Upper lobe of left lung (tissue), 4 donors: ENCODE data around the gene MAB21L4.

Experiments
- CTCF ChIP-seq, 6 experiments: fragments of 450-650 bp in 4 of 6; fragments of 200-600 bp in 2 of 6; sonication (generic) in 2 of 6; IDR thresholded peaks; one replicate each; pipeline ENCODE4 v1.5.1; 2016 to 2019; ENCODE audit warnings: antibody characterized with exemption in 6 of 6
- POLR2AphosphoS5 ChIP-seq, 2 donors: sonication (generic); formaldehyde crosslinking; IDR thresholded peaks; one replicate each; pipeline ENCODE4 v1.5.1; 2017; ENCODE audit warnings: antibody characterized with exemption in 2 of 2

DNA sequence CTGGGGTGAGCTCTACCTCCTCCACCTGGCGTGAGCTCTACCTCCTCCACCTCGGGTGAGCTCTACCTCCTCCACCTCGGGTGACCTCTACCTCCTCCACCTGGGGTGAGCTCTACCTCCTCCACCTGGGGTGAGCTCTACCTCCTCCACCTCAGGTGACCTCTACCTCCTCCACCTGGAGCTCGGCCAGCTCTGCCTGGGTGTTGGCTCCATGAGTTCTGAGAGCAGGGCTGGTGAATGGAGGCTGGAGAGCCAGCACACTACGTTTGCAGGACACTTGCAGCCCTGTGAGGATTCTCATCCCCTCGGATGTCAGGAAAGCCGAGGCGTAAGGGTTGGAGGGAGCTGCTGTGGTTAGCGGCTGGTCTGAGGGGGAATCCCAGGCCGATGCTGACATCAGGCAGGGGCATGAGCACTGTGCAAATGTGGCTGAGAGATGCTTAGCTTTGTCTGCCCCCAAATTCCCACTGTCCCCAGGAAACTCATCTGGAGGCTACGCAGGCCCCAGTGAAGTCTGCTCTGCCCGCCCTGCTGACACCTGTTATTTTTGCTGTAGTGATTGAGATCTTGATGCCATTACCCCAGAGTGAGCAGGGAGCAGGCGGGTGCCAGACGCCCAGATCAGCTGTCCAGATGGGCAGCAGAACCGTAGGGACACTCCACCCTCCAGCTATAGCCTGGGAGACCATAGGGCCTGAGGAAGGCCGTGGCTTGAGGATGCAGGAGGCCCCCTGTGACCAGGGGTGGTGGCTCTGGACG, 13.4 kb upstream of the MAB21L4 start:
- no peak for TF ChIP-seq CTCF (IDR thresholded peaks at IDR 0.05)
- TF ChIP-seq POLR2AphosphoS5 (IDR thresholded peaks at IDR 0.05), result no peak
